ENCODE data around the gene CDH18.

CDH18 gene

DNA sequence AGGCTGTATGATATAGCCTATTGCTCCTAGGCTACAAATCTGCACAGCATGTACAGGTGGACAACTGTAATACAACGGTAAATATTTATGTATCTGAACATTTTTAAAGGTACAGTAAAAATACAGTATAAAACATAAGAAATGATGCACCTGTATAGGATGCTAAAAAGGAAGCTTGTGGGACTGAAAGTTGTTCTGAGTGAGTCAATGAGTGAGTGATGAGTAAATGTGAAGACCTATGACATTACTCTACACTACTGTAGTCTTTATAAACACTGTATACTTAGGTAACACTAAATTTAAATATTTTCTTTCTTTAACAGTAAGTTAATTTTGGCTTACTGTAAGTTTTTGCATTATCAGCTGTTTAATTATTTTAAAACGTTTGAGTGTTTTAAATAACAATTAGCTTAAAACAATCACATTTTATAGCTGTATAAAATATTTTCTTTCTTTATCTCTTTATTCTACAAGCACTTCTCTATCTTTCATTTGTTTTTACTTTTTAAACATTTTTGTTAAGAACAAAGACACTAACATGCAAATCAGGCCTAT lies 28.1 kb downstream of the CDH18 start:
- Histone ChIP-seq H3K9me3 (replicated peaks; ENCODE audit: insufficient read depth, low read length) (no peaks in the 10 kb centered on the region), H3K9me2 (replicated peaks; ENCODE audit: insufficient read depth, low read length) (no peaks in the 10 kb centered on the region), H3K79me2 (ENCODE audit: low read length) (no peaks in the 10 kb centered on the region), H3K4me1 (ENCODE audit: low read length) (no peaks in the 10 kb centered on the region), H3K27ac (ENCODE audit: low read length) (no peak overlapping the region), H3K36me3 (replicated peaks; ENCODE audit: insufficient read depth, low read length) (no peaks in the 10 kb centered on the region), H3K4me3 (ENCODE audit: low read length) (no peak overlapping the region), H3K4me2 (ENCODE audit: low read depth, low read length) (no peak overlapping the region), H3F3A (ENCODE audit: insufficient read depth, low read length) (no peaks in the 10 kb centered on the region), H2AFZ (ENCODE audit: low read length) (no peak overlapping the region), H4K20me1 (ENCODE audit: insufficient read depth, low read length) (no peaks in the 10 kb centered on the region), H3K27me3 (replicated peaks; ENCODE audit: insufficient read depth, low read length) (no peaks in the 10 kb centered on the region), H3K9ac (ENCODE audit: low read length) (no peak overlapping the region)
- no peak for TF ChIP-seq EZH2phosphoT487 (IDR thresholded peaks at IDR 0.05; ENCODE audit: low read length)
- TF ChIP-seq EZH2 (optimal IDR thresholded peaks at IDR 0.05; ENCODE audit: low read depth, low read length): no peak
- TF ChIP-seq, protein P1, sequence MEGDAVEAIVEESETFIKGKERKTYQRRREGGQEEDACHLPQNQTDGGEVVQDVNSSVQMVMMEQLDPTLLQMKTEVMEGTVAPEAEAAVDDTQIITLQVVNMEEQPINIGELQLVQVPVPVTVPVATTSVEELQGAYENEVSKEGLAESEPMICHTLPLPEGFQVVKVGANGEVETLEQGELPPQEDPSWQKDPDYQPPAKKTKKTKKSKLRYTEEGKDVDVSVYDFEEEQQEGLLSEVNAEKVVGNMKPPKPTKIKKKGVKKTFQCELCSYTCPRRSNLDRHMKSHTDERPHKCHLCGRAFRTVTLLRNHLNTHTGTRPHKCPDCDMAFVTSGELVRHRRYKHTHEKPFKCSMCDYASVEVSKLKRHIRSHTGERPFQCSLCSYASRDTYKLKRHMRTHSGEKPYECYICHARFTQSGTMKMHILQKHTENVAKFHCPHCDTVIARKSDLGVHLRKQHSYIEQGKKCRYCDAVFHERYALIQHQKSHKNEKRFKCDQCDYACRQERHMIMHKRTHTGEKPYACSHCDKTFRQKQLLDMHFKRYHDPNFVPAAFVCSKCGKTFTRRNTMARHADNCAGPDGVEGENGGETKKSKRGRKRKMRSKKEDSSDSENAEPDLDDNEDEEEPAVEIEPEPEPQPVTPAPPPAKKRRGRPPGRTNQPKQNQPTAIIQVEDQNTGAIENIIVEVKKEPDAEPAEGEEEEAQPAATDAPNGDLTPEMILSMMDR (IDR thresholded peaks at IDR 0.05; ENCODE audit: low read length): no peak
- no peak for DNase-seq

DNA sequence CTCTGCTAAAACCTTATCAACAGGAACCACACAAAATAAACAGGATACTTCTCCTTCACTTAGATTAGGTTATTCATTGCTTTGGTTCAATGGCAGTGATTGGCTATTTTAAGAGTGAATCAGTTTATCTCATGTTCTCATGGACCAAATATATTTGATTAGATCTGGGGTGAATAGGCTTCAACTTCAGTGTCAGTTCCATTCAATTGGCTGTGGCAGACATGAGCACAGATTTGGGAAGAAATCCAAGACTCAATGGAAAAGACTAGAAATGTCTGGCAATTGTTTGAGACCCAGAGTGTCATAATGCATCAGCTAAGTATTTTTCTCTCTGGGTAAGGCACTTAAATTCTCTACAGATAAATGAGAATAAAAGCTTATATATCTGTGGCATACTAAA lies 37.1 kb downstream of the CDH18 start:
- H3K27ac ChIP-seq (ENCODE audit: low read length): no peak overlapping the region
- H2AFZ ChIP-seq (ENCODE audit: low read length): no peak overlapping the region
- H3K9me2 ChIP-seq (replicated peaks; ENCODE audit: insufficient read depth, low read length): no peaks in the 10 kb centered on the region
- H3K4me3 ChIP-seq (ENCODE audit: low read length): no peak overlapping the region
- no peaks in the 10 kb centered on the region for H3K4me1 ChIP-seq (ENCODE audit: low read length)
- no peaks in the 10 kb centered on the region for H3F3A ChIP-seq (ENCODE audit: insufficient read depth, low read length)
- no peaks in the 10 kb centered on the region for H3K79me2 ChIP-seq (ENCODE audit: low read length)
- no peaks in the 10 kb centered on the region for H4K20me1 ChIP-seq (ENCODE audit: insufficient read depth, low read length)
- no peak overlapping the region for H3K9ac ChIP-seq (ENCODE audit: low read length)
- H3K4me2 ChIP-seq (ENCODE audit: low read depth, low read length): no peak overlapping the region
- no peaks in the 10 kb centered on the region for H3K36me3 ChIP-seq (replicated peaks; ENCODE audit: insufficient read depth, low read length)
- H3K9me3 ChIP-seq (replicated peaks; ENCODE audit: insufficient read depth, low read length): no peaks in the 10 kb centered on the region
- DNase-seq: no peak
- H3K27me3 ChIP-seq (replicated peaks; ENCODE audit: insufficient read depth, low read length): no peaks in the 10 kb centered on the region
- TF ChIP-seq EZH2phosphoT487 (IDR thresholded peaks at IDR 0.05; ENCODE audit: low read length): no peak
- TF ChIP-seq, protein P1 (IDR thresholded peaks at IDR 0.05; ENCODE audit: low read length): no peak

DNA sequence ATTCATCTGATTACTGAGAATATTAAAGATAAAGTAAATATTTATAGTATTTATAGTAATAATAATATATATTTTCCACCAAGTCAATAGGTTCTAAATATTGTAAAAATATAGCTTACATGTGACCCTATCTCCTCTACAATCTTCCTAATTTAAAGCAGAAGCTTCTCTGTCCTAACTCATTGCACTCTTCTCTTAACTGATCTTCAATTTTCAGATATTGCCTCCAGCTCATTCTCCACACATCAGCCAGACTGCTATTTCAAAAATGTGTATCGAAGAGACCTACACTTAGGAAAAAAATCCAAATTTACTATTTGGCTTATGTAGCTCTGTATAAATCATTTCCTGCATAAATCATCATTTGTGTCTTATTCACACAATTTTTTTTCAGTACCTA lies 47.8 kb downstream of the CDH18 start:
- Histone ChIP-seq H2AFZ (ENCODE audit: low read length) (no peak overlapping the region), H3K9me2 (replicated peaks; ENCODE audit: insufficient read depth, low read length) (no peaks in the 10 kb centered on the region), H3F3A (ENCODE audit: insufficient read depth, low read length) (no peaks in the 10 kb centered on the region), H3K4me2 (ENCODE audit: low read depth, low read length) (no peak overlapping the region), H3K4me3 (ENCODE audit: low read length) (no peak overlapping the region), H3K4me1 (ENCODE audit: low read length) (no peaks in the 10 kb centered on the region), H4K20me1 (ENCODE audit: insufficient read depth, low read length) (no peaks in the 10 kb centered on the region), H3K27ac (ENCODE audit: low read length) (no peak overlapping the region), H3K27me3 (replicated peaks; ENCODE audit: insufficient read depth, low read length) (no peaks in the 10 kb centered on the region), H3K9me3 (replicated peaks; ENCODE audit: insufficient read depth, low read length) (no peaks in the 10 kb centered on the region), H3K79me2 (ENCODE audit: low read length) (no peaks in the 10 kb centered on the region), H3K36me3 (replicated peaks; ENCODE audit: insufficient read depth, low read length) (no peaks in the 10 kb centered on the region), H3K9ac (ENCODE audit: low read length) (no peak overlapping the region)
- DNase-seq: no peak
- no peak for TF ChIP-seq EZH2 (optimal IDR thresholded peaks at IDR 0.05; ENCODE audit: low read depth, low read length)
- no peak for TF ChIP-seq EZH2phosphoT487 (IDR thresholded peaks at IDR 0.05; ENCODE audit: low read length)

DNA sequence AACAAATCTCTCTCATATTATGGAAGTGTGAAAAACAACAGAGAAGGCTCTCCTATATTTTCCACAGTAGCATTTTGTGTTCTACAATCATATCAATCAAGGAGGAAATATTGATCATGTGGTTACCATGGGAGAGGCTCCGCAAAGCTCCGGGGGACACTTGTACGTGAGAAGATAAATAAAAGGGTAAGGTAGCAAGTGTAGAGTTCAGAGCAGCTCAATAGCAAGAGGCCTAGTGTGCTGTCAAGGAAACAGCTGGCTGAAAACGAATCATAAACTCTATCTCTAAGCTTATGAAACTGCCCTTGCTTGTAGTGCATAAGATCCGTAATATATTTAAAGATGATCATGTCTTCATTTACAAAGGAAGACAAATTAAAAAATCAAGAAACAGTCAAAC lies 57.5 kb downstream of the CDH18 start:
- H3K4me1 ChIP-seq (ENCODE audit: low read length): no peaks in the 10 kb centered on the region

More for the DNA sequence above, 57.5 kb downstream of the CDH18 start:
- Histone ChIP-seq H2AFZ (ENCODE audit: low read length) (no peak overlapping the region), H3K27ac (ENCODE audit: low read length) (no peak overlapping the region), H3K9ac (ENCODE audit: low read length) (no peak overlapping the region), H4K20me1 (ENCODE audit: insufficient read depth, low read length) (no peaks in the 10 kb centered on the region), H3K27me3 (replicated peaks; ENCODE audit: insufficient read depth, low read length) (no peaks in the 10 kb centered on the region), H3K9me3 (replicated peaks; ENCODE audit: insufficient read depth, low read length) (no peaks in the 10 kb centered on the region), H3K4me3 (ENCODE audit: low read length) (no peak overlapping the region), H3K36me3 (replicated peaks; ENCODE audit: insufficient read depth, low read length) (no peaks in the 10 kb centered on the region), H3K9me2 (replicated peaks; ENCODE audit: insufficient read depth, low read length) (no peaks in the 10 kb centered on the region), H3K4me2 (ENCODE audit: low read depth, low read length) (no peak overlapping the region), H3K79me2 (ENCODE audit: low read length) (no peaks in the 10 kb centered on the region), H3F3A (ENCODE audit: insufficient read depth, low read length) (no peaks in the 10 kb centered on the region)
- DNase-seq: no peak
- TF ChIP-seq EZH2phosphoT487 (IDR thresholded peaks at IDR 0.05; ENCODE audit: low read length): no peak
- no peak for TF ChIP-seq EZH2 (optimal IDR thresholded peaks at IDR 0.05; ENCODE audit: low read depth, low read length)
- TF ChIP-seq, protein P1 (IDR thresholded peaks at IDR 0.05; ENCODE audit: low read length): no peak

All from MM.1S (cell line).